ENCODE data around the gene FRAS1. TPM values are rescaled to one million over a fixed set of nuclear protein-coding genes. Genes with fewer than 3 reads are reported as not detected.

The FRAS1 gene
- total and polyA plus RNA-seq, 2 donors (not counting 3 experiments of a cell fraction or from before 2014, with no cell fraction given), result 1.4 to 3.6 TPM

DNA sequence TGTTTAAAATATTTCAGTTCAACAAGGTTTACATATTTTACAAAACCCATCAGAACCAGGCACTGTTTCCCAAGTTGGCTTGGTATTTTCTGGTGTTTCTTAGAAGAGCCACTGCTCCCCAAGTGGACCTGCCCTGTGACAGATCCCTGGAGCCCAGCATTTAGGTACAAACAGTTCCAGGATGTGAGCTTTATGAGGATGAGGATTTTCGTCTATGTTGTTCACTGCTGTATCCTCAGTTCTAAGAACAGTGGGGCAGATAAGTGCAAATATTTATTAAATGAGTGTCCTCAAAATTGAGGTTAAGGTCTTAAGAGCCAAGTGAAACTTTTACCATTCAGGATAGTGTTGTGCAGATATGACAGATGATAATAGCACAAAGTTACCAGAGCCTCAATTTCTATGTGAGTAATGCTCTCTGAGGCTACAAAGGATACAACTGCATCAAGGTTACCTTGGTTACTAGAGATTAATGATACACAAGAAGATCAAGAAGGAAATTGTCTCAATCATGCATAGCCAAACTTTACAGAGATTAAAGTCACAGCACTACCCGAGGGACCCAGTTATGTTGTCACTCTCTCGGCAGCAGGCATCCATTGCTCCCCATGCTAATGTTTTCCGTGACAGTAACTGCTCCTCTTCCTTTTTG lies 531.9 kb downstream of the FRAS1 start:
- FAIRE-seq (no peak), DNase-seq (ENCODE audit: low read depth, low spot score) (no peak)
- dilution Hi-C loops (cut with MboI; ENCODE audit: extremely low pct_ligation_motif_present, low sequenced_read_pairs), result no loop called here
- Histone ChIP-seq H3K9me1 (replicated peaks; ENCODE audit: control insufficient read depth, extremely low read depth, insufficient read depth, low read length) (no peaks in the 10 kb centered on the region), H3K27ac (ENCODE audit: insufficient read depth, low read depth, low read length) (no peak overlapping the region), H3K27me3 (ENCODE audit: control insufficient read depth in 2 of 2, insufficient read depth in 2 of 2, low read length in 2 of 2) (no peaks in the 10 kb centered on the region), H3K9ac (replicated peaks; ENCODE audit: extremely low read depth, insufficient read depth, low read length) (no peak overlapping the region), H3K4me1 (ENCODE audit: control insufficient read depth, extremely low read depth, insufficient read depth, low read length) (peaks cover 13% of the 10 kb centered on the region), H2AFZ (ENCODE audit: low read depth, low read length) (no peak overlapping the region), H3K79me2 (ENCODE audit: control insufficient read depth, insufficient read depth, low read length) (no peaks in the 10 kb centered on the region), H3K9me3 (replicated peaks; ENCODE audit: control insufficient read depth, insufficient read depth, low read length) (no peaks in the 10 kb centered on the region), H3K4me2 (ENCODE audit: insufficient read depth, low read length) (no peak overlapping the region), H3K4me3 (replicated peaks in 1 of 3; ENCODE audit: insufficient read depth in 1 of 3, low read depth in 1 of 3, low read length in 3 of 3) (no peak overlapping the region), H4K20me1 (replicated peaks; ENCODE audit: control insufficient read depth, extremely low read depth, insufficient read depth, low read length) (no peaks in the 10 kb centered on the region), H3K36me3 (ENCODE audit: control insufficient read depth in 2 of 2, extremely low read depth in 1 of 2, insufficient read depth in 2 of 2, low read length in 2 of 2) (peaks cover 6 to 9% of the 10 kb centered on the region in 2 experiments)
- CTCF ChIA-PET, result no interaction called here
- no TSS peak for BruUV-seq (replicated peaks)
- POLR2A ChIA-PET, result no interaction called here
- TF ChIP-seq JUN (IDR thresholded peaks at IDR 0.05; ENCODE audit: borderline replicate concordance, insufficient read depth, insufficient read length, low read depth) (no peak), FOS (IDR thresholded peaks at IDR 0.05; ENCODE audit: borderline replicate concordance, insufficient read depth, low read length) (no peak), MYC (IDR thresholded peaks at IDR 0.05; ENCODE audit: low read depth, low read length) (no peak), POLR2AphosphoS5 (IDR thresholded peaks at IDR 0.05; ENCODE audit: insufficient read depth, low read depth, low read length) (no peak), POLR2A (IDR thresholded peaks at IDR 0.05; ENCODE audit: low read depth, low read length) (no peak), EZH2 (IDR thresholded peaks at IDR 0.05; ENCODE audit: borderline replicate concordance, low read depth, low read length, severe bottlenecking) (no peak)
- TF ChIP-seq, protein P1, sequence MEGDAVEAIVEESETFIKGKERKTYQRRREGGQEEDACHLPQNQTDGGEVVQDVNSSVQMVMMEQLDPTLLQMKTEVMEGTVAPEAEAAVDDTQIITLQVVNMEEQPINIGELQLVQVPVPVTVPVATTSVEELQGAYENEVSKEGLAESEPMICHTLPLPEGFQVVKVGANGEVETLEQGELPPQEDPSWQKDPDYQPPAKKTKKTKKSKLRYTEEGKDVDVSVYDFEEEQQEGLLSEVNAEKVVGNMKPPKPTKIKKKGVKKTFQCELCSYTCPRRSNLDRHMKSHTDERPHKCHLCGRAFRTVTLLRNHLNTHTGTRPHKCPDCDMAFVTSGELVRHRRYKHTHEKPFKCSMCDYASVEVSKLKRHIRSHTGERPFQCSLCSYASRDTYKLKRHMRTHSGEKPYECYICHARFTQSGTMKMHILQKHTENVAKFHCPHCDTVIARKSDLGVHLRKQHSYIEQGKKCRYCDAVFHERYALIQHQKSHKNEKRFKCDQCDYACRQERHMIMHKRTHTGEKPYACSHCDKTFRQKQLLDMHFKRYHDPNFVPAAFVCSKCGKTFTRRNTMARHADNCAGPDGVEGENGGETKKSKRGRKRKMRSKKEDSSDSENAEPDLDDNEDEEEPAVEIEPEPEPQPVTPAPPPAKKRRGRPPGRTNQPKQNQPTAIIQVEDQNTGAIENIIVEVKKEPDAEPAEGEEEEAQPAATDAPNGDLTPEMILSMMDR (IDR thresholded peaks at IDR 0.05; ENCODE audit: extremely low read depth in 1 of 2, insufficient read depth in 1 of 2, low read depth in 1 of 2, low read length in 2 of 2), result no peak
- TF ChIP-seq, protein P2, sequence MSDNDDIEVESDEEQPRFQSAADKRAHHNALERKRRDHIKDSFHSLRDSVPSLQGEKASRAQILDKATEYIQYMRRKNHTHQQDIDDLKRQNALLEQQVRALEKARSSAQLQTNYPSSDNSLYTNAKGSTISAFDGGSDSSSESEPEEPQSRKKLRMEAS (IDR thresholded peaks at IDR 0.05; ENCODE audit: insufficient read depth, insufficient read length), result no peak
- intact Hi-C loops (cut with micrococcal nuclease), result no loop called here

Data from endothelial cell of umbilical vein (primary cell).